Neural progenitor cell (in vitro differentiated cells): ENCODE results near the gene MYLK2. TPM values are rescaled to one million over a fixed set of nuclear protein-coding genes. Genes with fewer than 3 reads are reported as not detected.
"Not testable (repeated sequence)": the region's sequence is repeated elsewhere in the genome, so short reads cannot be mapped to it uniquely, and the experiment has no call there.

ENCODE experiments used
- DNase-seq: peaks from one replicate; pipeline ENCODE4 v3.0.0-alpha.2; 2016; ENCODE audit warnings: low spot score
- H2AFZ ChIP-seq: fragments of 200-600 bp; sonication (generic); replicated peaks from 2 replicates; pipeline ENCODE4 v1.6.1; 2016; ENCODE audit warnings: antibody characterized with exemption
- H3F3A ChIP-seq: fragments of 200-600 bp; sonication (generic); 2 replicates; pipeline ENCODE4 v1.6.1; 2016; ENCODE audit warnings: antibody characterized with exemption, low read depth
- H3K27ac ChIP-seq: fragments of 200-600 bp; sonication (generic); 2 replicates; pipeline ENCODE4 v1.5.1; 2016; ENCODE audit warnings: mild to moderate bottlenecking
- H3K27me3 ChIP-seq: fragments of 200-600 bp; sonication (generic); 2 replicates; pipeline ENCODE4 v1.6.1; 2016; ENCODE audit warnings: mild to moderate bottlenecking, moderate library complexity
- H3K36me3 ChIP-seq: fragments of 200-600 bp; sonication (generic); 2 replicates; pipeline ENCODE4 v1.5.1; 2016
- H3K4me1 ChIP-seq: fragments of 200-600 bp; sonication (generic); 2 replicates; pipeline ENCODE4 v1.6.1; 2016; ENCODE audit warnings: mixed run types
- H3K4me2 ChIP-seq: fragments of 200-600 bp; sonication (generic); 2 replicates; pipeline ENCODE4 v1.6.1; 2016
- H3K4me3 ChIP-seq: fragments of 200-600 bp; sonication (generic); 2 replicates; pipeline ENCODE4 v1.5.1; 2016
- H3K79me2 ChIP-seq: fragments of 200-600 bp; sonication (generic); 2 replicates; pipeline ENCODE4 v1.6.1; 2016; ENCODE audit warnings: low read depth
- H3K9ac ChIP-seq: fragments of 200-600 bp; sonication (generic); 2 replicates; pipeline ENCODE4 v1.6.1; 2016
- H3K9me3 ChIP-seq: fragments of 200-600 bp; sonication (generic); 2 replicates; pipeline ENCODE4 v1.5.1; 2016; ENCODE audit warnings: low read depth
- H4K20me1 ChIP-seq: fragments of 200-600 bp; sonication (generic); 2 replicates; pipeline ENCODE4 v1.6.1; 2016; ENCODE audit warnings: low read depth
- H3K27ac Mint-ChIP-seq: 3 replicates; pipeline ENCODE4 v1.8.0; 2021; ENCODE audit warnings: mixed read lengths
- H3K27me3 Mint-ChIP-seq: 2 replicates; pipeline ENCODE4 v1.8.0; 2022; ENCODE audit warnings: low read depth, mild to moderate bottlenecking, inconsistent platforms, moderate library complexity, mixed read lengths; ENCODE audit not compliant: insufficient read depth
- H3K36me3 Mint-ChIP-seq: 3 replicates; pipeline ENCODE4 v1.8.0; 2021; ENCODE audit warnings: mixed read lengths
- H3K4me1 Mint-ChIP-seq: 3 replicates; pipeline ENCODE4 v1.8.0; 2021; ENCODE audit warnings: mixed read lengths
- H3K4me3 Mint-ChIP-seq: 3 replicates; pipeline ENCODE4 v1.8.0; 2021; ENCODE audit warnings: mild to moderate bottlenecking, moderate library complexity, mixed read lengths
- H3K9me3 Mint-ChIP-seq: 3 replicates; pipeline ENCODE4 v1.8.0; 2020; ENCODE audit warnings: mixed read lengths
- CTCF ChIP-seq: fragments of 200-600 bp; sonication (generic); IDR thresholded peaks from 2 replicates; pipeline ENCODE4 v1.5.1; 2017; ENCODE audit warnings: antibody characterized with exemption, mild to moderate bottlenecking
- EZH2 ChIP-seq: fragments of 200-600 bp; sonication (generic); IDR thresholded peaks from 2 replicates; pipeline ENCODE4 v1.6.1; 2017; ENCODE audit warnings: antibody characterized with exemption, mild to moderate bottlenecking, moderate library complexity
- EZH2phosphoT487 ChIP-seq: fragments of 200-600 bp; sonication (generic); IDR thresholded peaks from 2 replicates; pipeline ENCODE4 v1.6.1; 2017; ENCODE audit warnings: antibody characterized with exemption
- total RNA-seq: library from RNA; depleted of rRNA; stranded (reverse); fragments of >200 nt; gene quantifications from 2 replicates; pipeline ENCODE4 v1.2.3, GENCODE V29; 2015; ENCODE audit warnings: low replicate concordance

The MYLK2 gene
- total RNA-seq, 1 donor from 2014 or later: not detected

- no peak overlapping the region for H2AFZ ChIP-seq
- Mint-ChIP-seq H3K9me3 (no peaks in the 10 kb centered on the region), H3K4me3 (no peak overlapping the region), H3K4me1 (peaks cover 24% of the 10 kb centered on the region), H3K27ac (no peak overlapping the region), H3K27me3 (peaks cover 5% of the 10 kb centered on the region), H3K36me3 (no peaks in the 10 kb centered on the region)
- no peak overlapping the region for H3K4me3 ChIP-seq
- no peaks in the 10 kb centered on the region for H3F3A ChIP-seq
- no peak overlapping the region for H3K4me2 ChIP-seq
- DNase-seq: no peak
- no peak overlapping the region for H3K9ac ChIP-seq
- no peaks in the 10 kb centered on the region for H3K4me1 ChIP-seq
- no peaks in the 10 kb centered on the region for H4K20me1 ChIP-seq
- no peaks in the 10 kb centered on the region for H3K79me2 ChIP-seq
- no peaks in the 10 kb centered on the region for H3K36me3 ChIP-seq
- H3K27me3 ChIP-seq: no peaks in the 10 kb centered on the region
- no peak overlapping the region for H3K27ac ChIP-seq
- H3K9me3 ChIP-seq: no peaks in the 10 kb centered on the region
- TF ChIP-seq EZH2phosphoT487: no peak
- TF ChIP-seq CTCF: no peak
- TF ChIP-seq EZH2: no peak
Measured at GRCh38 chr20:31827059-31827458, 7.9 kb downstream of the MYLK2 start.

GRCh38 chr20:31828016-31828415, 8.9 kb downstream of the MYLK2 start:
- H3K36me3 ChIP-seq, DNase-seq: not testable (repeated sequence)
- H3K4me1 Mint-ChIP-seq: peaks cover 18% of the 10 kb centered on the region

GRCh38 chr20:31829731-31830130, 10.6 kb downstream of the MYLK2 start:
- H3K27ac Mint-ChIP-seq: no peak overlapping the region

More at GRCh38 chr20:31828016-31828415, 8.9 kb downstream of the MYLK2 start:
- not testable (repeated sequence) for H3K4me2 ChIP-seq, H3K4me3 Mint-ChIP-seq, H3K27me3 Mint-ChIP-seq, H3K27me3 ChIP-seq, H3K9me3 ChIP-seq, H3K27ac ChIP-seq, H3K79me2 ChIP-seq, H3K4me3 ChIP-seq, H3K27ac Mint-ChIP-seq, H3K4me1 ChIP-seq, H2AFZ ChIP-seq, H3K9me3 Mint-ChIP-seq, H3K9ac ChIP-seq, H3K36me3 Mint-ChIP-seq, H4K20me1 ChIP-seq, H3F3A ChIP-seq

More at GRCh38 chr20:31829731-31830130, 10.6 kb downstream of the MYLK2 start:
- no peaks in the 10 kb centered on the region for H3K36me3 Mint-ChIP-seq
- H3K9ac ChIP-seq: no peak overlapping the region
- H3K27me3 Mint-ChIP-seq: peaks cover 5% of the 10 kb centered on the region
- no peaks in the 10 kb centered on the region for H3K9me3 Mint-ChIP-seq
- TF ChIP-seq EZH2phosphoT487 (no peak), CTCF (no peak), EZH2 (no peak)
- no peak for DNase-seq
- no peak overlapping the region for H3K4me2 ChIP-seq
- no peak overlapping the region for H3K4me3 ChIP-seq
- no peak overlapping the region for H3K27ac ChIP-seq
- H3K4me1 ChIP-seq: peaks cover 6% of the 10 kb centered on the region
- H3K79me2 ChIP-seq: no peaks in the 10 kb centered on the region
- H3K27me3 ChIP-seq: no peaks in the 10 kb centered on the region
- H4K20me1 ChIP-seq: no peaks in the 10 kb centered on the region
- no peaks in the 10 kb centered on the region for H3K9me3 ChIP-seq
- peaks cover 11% of the 10 kb centered on the region for H3K4me1 Mint-ChIP-seq
- no peaks in the 10 kb centered on the region for H3F3A ChIP-seq
- no peaks in the 10 kb centered on the region for H3K36me3 ChIP-seq
- H3K4me3 Mint-ChIP-seq: no peak overlapping the region
- no peak overlapping the region for H2AFZ ChIP-seq
